ENCODE data around the gene FOXC2.
A peak's percentile ranks its signal among the peaks of the same experiment; 100 is the strongest.
"Not testable (repeated sequence)": the region's sequence is repeated elsewhere in the genome, so short reads cannot be mapped to it uniquely, and the experiment has no call there.

Gene FOXC2

GRCh38 chr16:86574646-86575045 is 8.0 kb downstream of the FOXC2 start:
- DNase-seq = no peak

GRCh38 chr16:86575095-86575685 is 8.6 kb downstream of the FOXC2 start:
- DNase-seq = no peak

- peak in 2 of 5 donors; percentile 19 to 29 for DNase-seq
Observed at GRCh38 chr16:86575754-86576557, 9.3 kb downstream of the FOXC2 start.

- DNase-seq = no peak
Observed at GRCh38 chr16:86576591-86577313, 10.1 kb downstream of the FOXC2 start.

GRCh38 chr16:86577314-86577971 is 10.8 kb downstream of the FOXC2 start:
- DNase-seq = no peak

GRCh38 chr16:86578061-86578599 is 11.5 kb downstream of the FOXC2 start, which contains the start of gene FOXL1:
Gene FOXL1, plus strand, starts transcription at chr16:86578549. Its CDS starts 175 bp downstream, at chr16:86578724.
- DNase-seq = no peak

- DNase-seq = no peak
Observed at GRCh38 chr16:86578611-86579267, 12.1 kb downstream of the FOXC2 start.

GRCh38 chr16:86579268-86580062 is 12.8 kb downstream of the FOXC2 start:
- DNase-seq = no peak

- DNase-seq = no peak
Observed at GRCh38 chr16:86580063-86580790, 13.6 kb downstream of the FOXC2 start.

- DNase-seq = no peak
Observed at GRCh38 chr16:86580791-86581170, 14.2 kb downstream of the FOXC2 start.

- no peak for DNase-seq
Observed at GRCh38 chr16:86581458-86581857, 14.8 kb downstream of the FOXC2 start.

- DNase-seq = no peak
Observed at GRCh38 chr16:86584071-86584685, 17.5 kb downstream of the FOXC2 start.

GRCh38 chr16:86584726-86585721 is 18.4 kb downstream of the FOXC2 start:
- DNase-seq = no peak

- no peak for DNase-seq
Observed at GRCh38 chr16:86585821-86586611, 19.4 kb downstream of the FOXC2 start.

- DNase-seq = no peak
Observed at GRCh38 chr16:86587487-86587886, 20.9 kb downstream of the FOXC2 start.

- not testable (repeated sequence) for DNase-seq
Observed at GRCh38 chr16:86587955-86588354, 21.3 kb downstream of the FOXC2 start.

GRCh38 chr16:86590501-86591144 is 24.0 kb downstream of the FOXC2 start:
- no peak for DNase-seq

Measured in T-helper 1 cell (primary cell).